Activated T-helper 2 cell treated with anti-CD3 and anti-CD28 coated beads, Interferon-gamma antibody, Interleukin-2, Interleukin-4, amounts not matched to agents 10 μg/mL and 5 μg/mL and 100 μg/mL, durations not matched to agents 14 hours and 24 hours and 36 hours (primary cell): ENCODE data around the gene RNF166. TPM values are rescaled to one million over a fixed set of nuclear protein-coding genes. Genes with fewer than 3 reads are reported as not detected.
"Not testable (repeated sequence)": the region's sequence is repeated elsewhere in the genome, so short reads cannot be mapped to it uniquely, and the experiment has no call there.

ENCODE experiments used
- DNase-seq: peaks from one replicate; pipeline ENCODE4 v3.0.0; 2021; ENCODE audit warnings: low spot score
- H3K27ac Mint-ChIP-seq: one replicate; pipeline ENCODE4 v1.8.0; 2021; ENCODE audit warnings: mixed read lengths
- H3K27me3 Mint-ChIP-seq: one replicate; pipeline ENCODE4 v1.8.0; 2021; ENCODE audit warnings: low read depth, mixed read lengths
- H3K36me3 Mint-ChIP-seq: one replicate; pipeline ENCODE4 v1.8.0; 2021; ENCODE audit warnings: low read depth, mixed read lengths
- H3K4me1 Mint-ChIP-seq: one replicate; pipeline ENCODE4 v1.8.0; 2021; ENCODE audit warnings: low read depth, mixed read lengths
- H3K4me3 Mint-ChIP-seq: one replicate; pipeline ENCODE4 v1.8.0; 2021; ENCODE audit warnings: low read depth, mild to moderate bottlenecking, moderate library complexity, mixed read lengths
- H3K9me3 Mint-ChIP-seq: one replicate; pipeline ENCODE4 v1.8.0; 2021; ENCODE audit warnings: mixed read lengths
- intact Hi-C: fragments of 100-400 bp; cut with micrococcal nuclease; formaldehyde crosslinking; loops from one replicate; pipeline ENCODE4 v1.15.1; 2023
- total RNA-seq: library from RNA; stranded (reverse); gene quantifications from 2 replicates; pipeline ENCODE4 v1.2.3, GENCODE V29; 2022

RNF166 gene
- total RNA-seq, 1 donor from 2014 or later = 39.9 TPM

GRCh38 chr16:88671806-88672205 is 34.4 kb downstream of the RNF166 start:
- Mint-ChIP-seq H3K9me3 (no peaks in the 10 kb centered on the region), H3K27me3 (no peaks in the 10 kb centered on the region), H3K27ac (no peak overlapping the region), H3K4me3 (no peak overlapping the region), H3K4me1 (no peaks in the 10 kb centered on the region), H3K36me3 (peaks cover 11% of the 10 kb centered on the region)
- no peak for DNase-seq
- intact Hi-C loops = no loop called here

GRCh38 chr16:88669980-88670379 is 36.2 kb downstream of the RNF166 start:
- no peak for DNase-seq
- H3K4me3 Mint-ChIP-seq = no peak overlapping the region
- intact Hi-C loops = no loop called here
- no peaks in the 10 kb centered on the region for H3K9me3 Mint-ChIP-seq
- H3K4me1 Mint-ChIP-seq = peaks cover 2% of the 10 kb centered on the region
- peaks cover 13% of the 10 kb centered on the region for H3K36me3 Mint-ChIP-seq
- H3K27ac Mint-ChIP-seq = no peak overlapping the region
- no peaks in the 10 kb centered on the region for H3K27me3 Mint-ChIP-seq

GRCh38 chr16:88669493-88669892 is 36.7 kb downstream of the RNF166 start:
- H3K36me3 Mint-ChIP-seq = peaks cover 14% of the 10 kb centered on the region
- H3K4me1 Mint-ChIP-seq, DNase-seq, intact Hi-C loops, H3K27me3 Mint-ChIP-seq, H3K4me3 Mint-ChIP-seq, H3K9me3 Mint-ChIP-seq, H3K27ac Mint-ChIP-seq: not testable (repeated sequence)

DNA sequence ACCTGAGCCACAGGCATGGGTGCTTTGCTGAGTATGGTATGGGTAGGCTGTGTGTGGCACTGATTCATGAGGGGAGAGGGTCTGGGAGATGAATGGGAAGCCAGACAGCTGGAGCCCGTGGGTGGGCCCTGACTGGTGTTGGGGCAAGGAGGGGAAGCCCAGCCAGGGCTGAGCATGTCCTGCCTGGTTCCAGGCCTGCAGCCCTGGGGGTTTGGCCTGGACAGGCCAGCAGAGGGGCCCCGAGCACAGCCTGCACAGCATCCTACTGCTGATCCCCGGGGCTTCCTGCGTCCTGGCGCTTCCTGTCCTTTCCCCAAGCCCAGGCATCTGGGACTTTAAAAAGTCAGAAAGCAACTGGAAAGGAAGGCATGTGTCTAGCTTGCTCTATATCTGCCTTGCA is 38.7 kb downstream of the RNF166 start:
- Mint-ChIP-seq H3K4me3 (no peak overlapping the region), H3K9me3 (no peaks in the 10 kb centered on the region), H3K27ac (no peak overlapping the region), H3K36me3 (peaks cover 14% of the 10 kb centered on the region), H3K4me1 (peaks cover 5% of the 10 kb centered on the region), H3K27me3 (no peaks in the 10 kb centered on the region)
- no peak for DNase-seq
- intact Hi-C loops = no loop called here

DNA sequence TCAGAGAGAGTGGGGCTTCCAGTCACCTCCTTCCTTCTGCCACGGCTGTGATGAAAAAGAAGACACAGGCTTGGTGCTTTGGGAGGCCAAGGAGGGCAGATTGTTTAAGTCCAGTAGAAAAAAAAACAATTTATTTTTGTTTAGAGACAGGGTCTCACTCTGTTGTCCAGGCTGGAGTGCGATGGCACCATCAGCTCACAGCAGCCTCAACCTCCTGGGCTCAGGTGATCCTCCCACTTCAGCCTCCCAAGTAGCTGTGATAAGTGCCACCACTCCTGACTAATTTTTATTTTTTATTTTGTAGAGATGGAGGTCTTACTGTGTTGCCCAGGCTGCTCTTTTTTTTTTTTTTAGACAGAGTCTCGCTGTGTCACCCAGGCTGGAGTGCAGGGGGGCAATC is 40.6 kb downstream of the RNF166 start:
- intact Hi-C loops = loop anchor here (2.0 kb wide), 1 partner anchor 15 kb away; no protein-coding TSS in a partner anchor
- Mint-ChIP-seq H3K27ac (no peak overlapping the region), H3K4me3 (no peak overlapping the region), H3K36me3 (peaks cover 24% of the 10 kb centered on the region), H3K4me1 (peaks cover 17% of the 10 kb centered on the region), H3K27me3 (no peaks in the 10 kb centered on the region), H3K9me3 (no peaks in the 10 kb centered on the region)
- DNase-seq = no peak

GRCh38 chr16:88665148-88665547 is 41.1 kb downstream of the RNF166 start:
- Mint-ChIP-seq H3K4me1 (peaks cover 18% of the 10 kb centered on the region), H3K36me3 (peaks cover 24% of the 10 kb centered on the region), H3K4me3 (peak overlapping the region; percentile 44), H3K27me3 (no peaks in the 10 kb centered on the region), H3K9me3 (no peaks in the 10 kb centered on the region), H3K27ac (no peak overlapping the region)
- intact Hi-C loops = loop anchor here (2.0 kb wide), 1 partner anchor 16 kb away; no protein-coding TSS in a partner anchor
- no peak for DNase-seq

GRCh38 chr16:88662843-88663606 is 43.2 kb downstream of the RNF166 start, which contains the start of gene MVD:
TSS of gene MVD (minus strand) at chr16:88663091. CDS start at chr16:88663080, 11 bp downstream.
- Mint-ChIP-seq H3K4me1 (peaks cover 19% of the 10 kb centered on the region), H3K36me3 (peaks cover 23% of the 10 kb centered on the region), H3K4me3 (peak within 1 kb of the TSS; percentile 93), H3K27ac (peak within 1 kb of the TSS; percentile 91), H3K9me3 (no peaks in the 10 kb centered on the region), H3K27me3 (no peaks in the 10 kb centered on the region)
- DNase-seq = peak; percentile 96
- intact Hi-C loops = loop anchor here (1.0 kb wide), 3 partner anchors 12 to 43 kb away; partner anchors contain the start of genes CTU2, CYBA, RNF166 and SNAI3

DNA sequence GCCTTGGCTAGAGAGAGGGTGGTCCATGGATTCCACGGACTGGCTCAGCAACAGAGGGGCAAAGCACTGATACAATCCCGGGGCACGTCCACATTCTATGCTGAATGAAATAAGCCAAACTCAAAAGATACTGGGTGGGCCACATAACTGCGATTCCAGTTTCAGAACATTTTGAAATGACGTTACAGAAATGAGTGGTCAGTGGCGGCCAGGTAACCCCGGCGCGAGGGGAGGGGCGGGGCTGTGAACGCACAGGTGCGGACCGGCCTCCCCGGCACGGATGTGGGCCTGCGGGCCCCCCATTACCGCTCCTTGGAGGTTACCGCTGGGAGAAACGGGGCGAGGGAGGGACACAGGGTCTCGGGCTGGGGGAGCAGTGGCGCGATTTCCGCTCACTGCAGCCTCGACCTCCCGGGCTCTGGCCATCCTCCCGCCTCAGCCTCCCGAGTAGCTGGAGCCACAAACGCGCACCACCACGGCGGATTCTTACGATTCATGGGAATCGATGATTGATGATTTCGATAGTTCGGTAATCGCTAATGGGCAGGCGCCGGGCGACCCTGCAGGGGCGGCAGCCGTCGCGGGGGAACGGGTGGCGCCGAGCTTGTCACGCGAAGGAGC is 43.9 kb downstream of the RNF166 start:
- no peak for DNase-seq
- Mint-ChIP-seq H3K27me3 (no peaks in the 10 kb centered on the region), H3K27ac (peak overlapping the region; percentile 82), H3K4me1 (peaks cover 19% of the 10 kb centered on the region), H3K4me3 (peak overlapping the region; percentile 93), H3K36me3 (peaks cover 25% of the 10 kb centered on the region), H3K9me3 (no peaks in the 10 kb centered on the region)
- intact Hi-C loops = no loop called here

DNA sequence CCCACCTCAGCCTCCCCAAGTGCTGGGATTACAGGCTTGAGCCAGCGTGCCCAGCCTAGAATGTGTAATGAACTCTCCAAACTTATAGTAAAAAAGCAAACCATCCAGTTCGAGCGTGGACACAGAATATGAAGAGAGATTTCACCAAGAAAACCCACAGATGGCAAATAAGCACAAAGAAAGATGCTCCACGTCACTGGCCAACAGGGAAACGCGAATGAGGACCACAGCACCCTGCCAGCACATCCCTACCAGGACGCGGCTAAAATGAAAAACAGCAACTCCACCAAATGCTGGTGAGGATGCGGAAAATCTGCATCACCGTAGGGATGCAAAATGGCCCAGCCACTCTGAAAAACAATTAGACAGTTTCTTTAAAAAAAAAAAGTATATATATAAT is 44.7 kb downstream of the RNF166 start:
- Mint-ChIP-seq H3K27me3 (no peaks in the 10 kb centered on the region), H3K9me3 (no peaks in the 10 kb centered on the region), H3K4me3 (peak overlapping the region; percentile 93), H3K27ac (peak overlapping the region; percentile 51), H3K36me3 (peaks cover 26% of the 10 kb centered on the region), H3K4me1 (peaks cover 19% of the 10 kb centered on the region)
- no peak for DNase-seq
- intact Hi-C loops = no loop called here

DNA sequence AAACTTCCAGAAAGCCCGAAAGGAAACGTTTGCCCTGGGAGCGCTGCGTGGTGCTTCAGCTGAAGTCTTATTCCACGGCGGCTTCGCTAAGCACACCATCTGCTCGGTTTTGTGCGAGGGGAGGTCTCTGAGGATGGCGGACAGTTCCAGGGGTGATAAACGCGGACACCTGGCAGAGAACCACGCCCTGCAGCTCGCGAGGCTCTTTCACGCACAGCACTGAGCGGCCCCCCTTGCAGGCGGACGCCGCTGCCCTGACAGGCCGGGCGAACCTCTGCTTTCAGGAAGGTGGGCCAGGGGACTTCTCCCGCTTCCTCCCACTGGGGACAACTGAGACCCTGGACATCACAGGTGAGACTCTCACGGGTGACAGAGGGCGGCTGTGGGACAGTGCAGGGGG is 47.0 kb downstream of the RNF166 start:
- Mint-ChIP-seq H3K4me3 (no peak overlapping the region), H3K27ac (no peak overlapping the region), H3K27me3 (no peaks in the 10 kb centered on the region), H3K4me1 (peaks cover 16% of the 10 kb centered on the region), H3K36me3 (peaks cover 33% of the 10 kb centered on the region), H3K9me3 (no peaks in the 10 kb centered on the region)
- no peak for DNase-seq
- intact Hi-C loops = no loop called here

DNA sequence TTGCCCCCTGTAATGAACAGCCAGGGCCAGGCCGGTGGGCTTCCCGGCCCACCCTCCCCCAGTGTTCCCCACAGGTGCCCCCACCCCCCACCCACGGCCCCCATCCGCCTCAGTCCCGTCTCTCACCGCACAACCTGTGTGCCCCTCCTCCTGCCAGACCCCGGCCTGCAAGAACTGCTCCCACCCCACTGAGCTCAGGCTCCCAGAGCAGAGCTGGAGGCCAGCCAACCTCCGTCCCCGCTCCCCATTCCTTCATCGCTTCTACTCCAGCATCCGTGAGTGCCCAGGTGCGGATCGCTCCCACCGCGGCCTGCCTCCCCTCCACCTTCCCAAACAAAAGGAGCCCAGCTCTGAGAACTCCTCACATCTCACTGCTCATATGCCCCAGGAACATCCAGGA is 47.5 kb downstream of the RNF166 start:
- DNase-seq = no peak
- peaks cover 33% of the 10 kb centered on the region for H3K36me3 Mint-ChIP-seq
- intact Hi-C loops = no loop called here
- peaks cover 14% of the 10 kb centered on the region for H3K4me1 Mint-ChIP-seq
- no peaks in the 10 kb centered on the region for H3K9me3 Mint-ChIP-seq
- H3K4me3 Mint-ChIP-seq = no peak overlapping the region
- H3K27me3 Mint-ChIP-seq = no peaks in the 10 kb centered on the region
- H3K27ac Mint-ChIP-seq = no peak overlapping the region

GRCh38 chr16:88657371-88657770 is 48.8 kb downstream of the RNF166 start:
- intact Hi-C loops = no loop called here
- H3K27ac Mint-ChIP-seq = no peak overlapping the region
- H3K4me1 Mint-ChIP-seq = peaks cover 14% of the 10 kb centered on the region
- no peaks in the 10 kb centered on the region for H3K9me3 Mint-ChIP-seq
- no peaks in the 10 kb centered on the region for H3K27me3 Mint-ChIP-seq
- no peak overlapping the region for H3K4me3 Mint-ChIP-seq
- H3K36me3 Mint-ChIP-seq = peaks cover 33% of the 10 kb centered on the region
- DNase-seq = no peak

- no peaks in the 10 kb centered on the region for H3K9me3 Mint-ChIP-seq
- no peak overlapping the region for H3K4me3 Mint-ChIP-seq
- H3K27me3 Mint-ChIP-seq = no peaks in the 10 kb centered on the region
- no peak for DNase-seq
- H3K36me3 Mint-ChIP-seq = peaks cover 31% of the 10 kb centered on the region
- intact Hi-C loops = no loop called here
- H3K4me1 Mint-ChIP-seq = peaks cover 10% of the 10 kb centered on the region
- H3K27ac Mint-ChIP-seq = no peak overlapping the region
Measured at GRCh38 chr16:88656291-88656980, 49.8 kb downstream of the RNF166 start.
